K562 (cell line): Measurements from ENCODE around the gene CRTAP.

Experiments used
- CEBPG ChIP-seq, 3 experiments: fragments of 200-800 bp in 1 of 3; sonication (Bioruptor generic) in 1 of 3; sonication (generic) in 1 of 3; formaldehyde crosslinking in 1 of 3; IDR thresholded peaks in 2 of 3; conservative IDR thresholded peaks in 1 of 3; 2 replicates each; pipeline versions ENCODE4 v1.6.1 to v1.8.0; 2016 to 2022; ENCODE audit warnings: missing compliant biosample characterization in 2 of 3, missing genetic modification characterization in 2 of 3, mild to moderate bottlenecking in 1 of 3, missing genetic modification reagents in 1 of 3
- CHD4 ChIP-seq: fragments of 200-600 bp; sonication (generic); IDR thresholded peaks from 3 replicates; pipeline ENCODE4 v1.6.1; 2012; ENCODE audit warnings: low read depth, mild to moderate bottlenecking, mixed read lengths, low read length, inconsistent platforms; ENCODE audit not compliant: insufficient read depth, insufficient replicate concordance, poor library complexity, severe bottlenecking
- ETV1 ChIP-seq: fragments of 450-650 bp; conservative IDR thresholded peaks from 2 replicates; pipeline ENCODE4 v1.6.1; 2016; ENCODE audit warnings: missing genetic modification characterization, control low read depth, low read depth, missing compliant biosample characterization
- RNF2 ChIP-seq: sonication (generic); IDR thresholded peaks from 2 replicates; pipeline ENCODE4 v1.6.1; 2016
- SAP30 ChIP-seq: fragments of 200-600 bp; sonication (generic); IDR thresholded peaks from 2 replicates; pipeline ENCODE4 v1.6.1; 2012; ENCODE audit warnings: borderline replicate concordance, low read depth, mild to moderate bottlenecking, moderate library complexity, low read length, control low read depth, inconsistent platforms; ENCODE audit not compliant: insufficient read depth, poor library complexity, severe bottlenecking
- SIRT6 ChIP-seq: IDR thresholded peaks from one replicate; pipeline ENCODE4 v1.6.1; 2012; ENCODE audit warnings: low read depth, mild to moderate bottlenecking, control low read depth, inconsistent platforms, low read length, moderate library complexity
- TF ChIP-seq, protein P1 (sequence below), 2 experiments: fragments of 450-650 bp in 1 of 2; sonication (generic) in 1 of 2; formaldehyde crosslinking in 1 of 2; IDR thresholded peaks in 1 of 2; conservative IDR thresholded peaks in 1 of 2; 2 replicates each; pipeline versions ENCODE4 v1.6.1 to v1.8.1; 2016 to 2023; ENCODE audit warnings: mild to moderate bottlenecking in 2 of 2, moderate library complexity in 2 of 2, inconsistent platforms in 1 of 2, missing genetic modification reagents in 1 of 2
- TF ChIP-seq, protein P2 (sequence below): sonication (generic); formaldehyde crosslinking; IDR thresholded peaks from 2 replicates; pipeline ENCODE4 v1.4.0; 2020; ENCODE audit warnings: mild to moderate bottlenecking, missing genetic modification reagents

DNA sequence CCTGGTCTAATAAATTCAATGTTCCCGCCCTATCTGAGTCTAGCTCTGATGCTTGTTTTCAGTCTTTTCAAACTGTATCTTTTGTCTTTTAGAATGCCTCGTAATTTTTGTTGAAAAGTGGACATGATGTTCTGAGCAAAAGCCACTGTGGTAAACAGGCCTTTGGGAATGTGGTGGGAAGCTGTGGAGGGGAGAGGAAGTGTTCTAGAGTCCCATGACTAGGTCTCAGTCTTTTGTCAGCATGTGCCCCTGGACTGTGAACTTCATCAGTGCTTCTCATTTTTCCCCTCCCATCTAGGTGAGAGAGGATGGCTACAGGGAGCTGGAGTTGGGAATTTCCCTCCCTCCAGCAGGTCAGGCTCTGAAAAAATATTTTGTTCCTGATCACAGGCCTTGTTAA, 71.0 kb downstream of the CRTAP start:
- TF ChIP-seq ETV1 (no peak), SIRT6 (no peak), CEBPG (CRISPR knock-in tag; IDR thresholded peaks at IDR 0.05) (no peak), CEBPG (tag; conservative IDR thresholded peaks at IDR 0.05 in 1 of 2, IDR thresholded peaks at IDR 0.05 in 1 of 2) (no peak), CHD4 (no peak), RNF2 (no peak), SAP30 (no peak)
- TF ChIP-seq, protein P1, sequence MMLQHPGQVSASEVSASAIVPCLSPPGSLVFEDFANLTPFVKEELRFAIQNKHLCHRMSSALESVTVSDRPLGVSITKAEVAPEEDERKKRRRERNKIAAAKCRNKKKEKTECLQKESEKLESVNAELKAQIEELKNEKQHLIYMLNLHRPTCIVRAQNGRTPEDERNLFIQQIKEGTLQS (IDR thresholded peaks at IDR 0.05): no peak
- TF ChIP-seq, protein P1 (CRISPR knock-in tag; conservative IDR thresholded peaks at IDR 0.05): no peak
- TF ChIP-seq, protein P2, sequence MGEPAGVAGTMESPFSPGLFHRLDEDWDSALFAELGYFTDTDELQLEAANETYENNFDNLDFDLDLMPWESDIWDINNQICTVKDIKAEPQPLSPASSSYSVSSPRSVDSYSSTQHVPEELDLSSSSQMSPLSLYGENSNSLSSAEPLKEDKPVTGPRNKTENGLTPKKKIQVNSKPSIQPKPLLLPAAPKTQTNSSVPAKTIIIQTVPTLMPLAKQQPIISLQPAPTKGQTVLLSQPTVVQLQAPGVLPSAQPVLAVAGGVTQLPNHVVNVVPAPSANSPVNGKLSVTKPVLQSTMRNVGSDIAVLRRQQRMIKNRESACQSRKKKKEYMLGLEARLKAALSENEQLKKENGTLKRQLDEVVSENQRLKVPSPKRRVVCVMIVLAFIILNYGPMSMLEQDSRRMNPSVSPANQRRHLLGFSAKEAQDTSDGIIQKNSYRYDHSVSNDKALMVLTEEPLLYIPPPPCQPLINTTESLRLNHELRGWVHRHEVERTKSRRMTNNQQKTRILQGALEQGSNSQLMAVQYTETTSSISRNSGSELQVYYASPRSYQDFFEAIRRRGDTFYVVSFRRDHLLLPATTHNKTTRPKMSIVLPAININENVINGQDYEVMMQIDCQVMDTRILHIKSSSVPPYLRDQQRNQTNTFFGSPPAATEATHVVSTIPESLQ (CRISPR knock-in tag): no peak
